H1 (cell line): Measurements from ENCODE around the gene AHNAK2. TPM values are rescaled to one million over a fixed set of nuclear protein-coding genes. Genes with fewer than 3 reads are reported as not detected.

Experiments used
- CHD7 ChIP-seq: fragments of 300-600 bp; sonication (generic); IDR thresholded peaks from 2 replicates; pipeline ENCODE4 v1.7.1; 2012; ENCODE audit warnings: low read length, moderate library complexity, mild to moderate bottlenecking, inconsistent platforms; ENCODE audit not compliant: insufficient replicate concordance
- polyA plus RNA-seq, 7 experiments: library from polyadenylated mRNA; depleted of rRNA in 3 of 7; stranded (reverse) in 5 of 7; unstranded in 2 of 7; fragments of >200 nt in 5 of 7; fragments of 200-250 nt in 2 of 7; gene quantifications; 1 replicate in 5 of 7; 2 replicates in 1 of 7; 4 replicates in 1 of 7; pipeline versions ENCODE4 v1.2.1 to v1.2.3, GENCODE V29; 2011 to 2013; ENCODE audit warnings: missing spikeins in 2 of 7, mixed read lengths in 2 of 7
- total RNA-seq: library from RNA; stranded (reverse); fragmentation: NEBNext Ultra II Directional; extraction: Animal tissue kit (Norgen Biotek cat#: 25700); gene quantifications from 2 replicates; pipeline ENCODE4 v1.2.1, GENCODE V29; 2021

The AHNAK2 gene
- total and polyA plus RNA-seq, 2 of the 8 experiments (the other 6 are each of a cell fraction or from before 2014, with no cell fraction given): 0.95 to 2.0 TPM

GRCh38 chr14:104941508-104942365, 36.4 kb downstream of the AHNAK2 start (continued):
- no peak for TF ChIP-seq CHD7
